Muscle layer of colon (tissue), 2 donors: Measurements from ENCODE around the gene ALPP.
"Not testable (repeated sequence)": the region's sequence is repeated elsewhere in the genome, so short reads cannot be mapped to it uniquely, and the experiment has no call there.

Source experiments
- H3K27ac ChIP-seq: one replicate; pipeline ENCODE4 v1.7.0; 2013; ENCODE audit warnings: low read depth, mild to moderate bottlenecking, low read length, moderate library complexity
- H3K27me3 ChIP-seq, 2 donors: one replicate each; pipeline ENCODE4 v1.7.0; 2013; ENCODE audit warnings: low read length in 2 of 2, mild to moderate bottlenecking in 2 of 2; ENCODE audit not compliant: insufficient read depth in 2 of 2, control insufficient read depth in 1 of 2
- H3K36me3 ChIP-seq: one replicate; pipeline ENCODE4 v1.7.0; 2013; ENCODE audit warnings: mild to moderate bottlenecking, low read length; ENCODE audit not compliant: insufficient read depth
- H3K4me1 ChIP-seq: one replicate; pipeline ENCODE4 v1.7.0; 2013; ENCODE audit warnings: mild to moderate bottlenecking, low read length; ENCODE audit not compliant: insufficient read depth
- H3K4me3 ChIP-seq, 2 donors: one replicate each; pipeline ENCODE4 v1.7.0; 2013; ENCODE audit warnings: low read length in 2 of 2, low read depth in 1 of 2, mild to moderate bottlenecking in 1 of 2, moderate library complexity in 1 of 2
- H3K9ac ChIP-seq: one replicate; pipeline ENCODE4 v1.7.0; 2013; ENCODE audit warnings: low read length
- H3K9me3 ChIP-seq: one replicate; pipeline ENCODE4 v1.7.0; 2013; ENCODE audit warnings: mild to moderate bottlenecking, low read length
- donor health status: abdominal sarcoma.
- donor health status: Adenocarcinoma of cecum.

Gene ALPP

GRCh38 chr2:232378735-232379151 is at the start of gene ALPP:
Gene ALPP (plus strand): TSS chr2:232378751. CDS start chr2:232378803, 52 bp downstream.
- not testable (repeated sequence) for H3K4me1 ChIP-seq, H3K9ac ChIP-seq, H3K27ac ChIP-seq, H3K4me3 ChIP-seq, H3K9me3 ChIP-seq, H3K36me3 ChIP-seq, H3K27me3 ChIP-seq

- Histone ChIP-seq H3K36me3 (no peaks in the 10 kb centered on the region), H3K4me1 (no peaks in the 10 kb centered on the region), H3K9me3 (no peaks in the 10 kb centered on the region), H3K27me3 (no peaks in the 10 kb centered on the region), H3K27ac (no peak overlapping the region), H3K4me3 (no peak overlapping the region), H3K9ac (no peak overlapping the region)
Observed at GRCh38 chr2:232329716-232330067, 48.9 kb upstream of the ALPP start.

GRCh38 chr2:232330068-232330999 is 48.2 kb upstream of the ALPP start:
- Histone ChIP-seq H3K27ac (no peak overlapping the region), H3K9me3 (no peaks in the 10 kb centered on the region), H3K4me3 (no peak overlapping the region), H3K4me1 (no peaks in the 10 kb centered on the region), H3K27me3 (no peaks in the 10 kb centered on the region), H3K36me3 (no peaks in the 10 kb centered on the region), H3K9ac (no peak overlapping the region)

- not testable (repeated sequence) for H3K27ac ChIP-seq, H3K9me3 ChIP-seq, H3K4me1 ChIP-seq, H3K27me3 ChIP-seq, H3K4me3 ChIP-seq, H3K9ac ChIP-seq, H3K36me3 ChIP-seq
Observed at GRCh38 chr2:232331061-232331460, 47.5 kb upstream of the ALPP start.

GRCh38 chr2:232331641-232332040 is 46.9 kb upstream of the ALPP start:
- not testable (repeated sequence) for H3K27ac ChIP-seq, H3K4me3 ChIP-seq, H3K36me3 ChIP-seq, H3K9me3 ChIP-seq, H3K4me1 ChIP-seq, H3K9ac ChIP-seq, H3K27me3 ChIP-seq

GRCh38 chr2:232332244-232332939 is 46.2 kb upstream of the ALPP start:
- not testable (repeated sequence) for H3K27ac ChIP-seq, H3K27me3 ChIP-seq, H3K4me1 ChIP-seq, H3K4me3 ChIP-seq, H3K9ac ChIP-seq, H3K9me3 ChIP-seq, H3K36me3 ChIP-seq

- Histone ChIP-seq H3K36me3 (no peaks in the 10 kb centered on the region), H3K27ac (no peak overlapping the region), H3K9me3 (no peaks in the 10 kb centered on the region), H3K9ac (no peak overlapping the region), H3K4me3 (no peak overlapping the region), H3K4me1 (no peaks in the 10 kb centered on the region), H3K27me3 (no peaks in the 10 kb centered on the region)
Observed at GRCh38 chr2:232332940-232333259, 45.7 kb upstream of the ALPP start.

- Histone ChIP-seq H3K4me1 (no peaks in the 10 kb centered on the region), H3K9me3 (no peaks in the 10 kb centered on the region), H3K36me3 (no peaks in the 10 kb centered on the region), H3K9ac (no peak overlapping the region), H3K27me3 (no peaks in the 10 kb centered on the region), H3K4me3 (no peak overlapping the region), H3K27ac (no peak overlapping the region)
Observed at GRCh38 chr2:232333361-232334135, 45.0 kb upstream of the ALPP start.

GRCh38 chr2:232334136-232334884 is 44.2 kb upstream of the ALPP start:
- H3K4me3 ChIP-seq, H3K9ac ChIP-seq, H3K36me3 ChIP-seq, H3K9me3 ChIP-seq, H3K27ac ChIP-seq, H3K27me3 ChIP-seq, H3K4me1 ChIP-seq: not testable (repeated sequence)

- not testable (repeated sequence) for H3K9me3 ChIP-seq, H3K27me3 ChIP-seq, H3K27ac ChIP-seq, H3K4me3 ChIP-seq, H3K9ac ChIP-seq, H3K36me3 ChIP-seq, H3K4me1 ChIP-seq
Observed at GRCh38 chr2:232334885-232335205, 43.7 kb upstream of the ALPP start.

- not testable (repeated sequence) for H3K27me3 ChIP-seq, H3K4me3 ChIP-seq, H3K9ac ChIP-seq, H3K4me1 ChIP-seq, H3K27ac ChIP-seq, H3K9me3 ChIP-seq, H3K36me3 ChIP-seq
Observed at GRCh38 chr2:232335206-232335858, 43.2 kb upstream of the ALPP start.
